Measurements from ENCODE around the gene DBP.

The DBP gene

DNA sequence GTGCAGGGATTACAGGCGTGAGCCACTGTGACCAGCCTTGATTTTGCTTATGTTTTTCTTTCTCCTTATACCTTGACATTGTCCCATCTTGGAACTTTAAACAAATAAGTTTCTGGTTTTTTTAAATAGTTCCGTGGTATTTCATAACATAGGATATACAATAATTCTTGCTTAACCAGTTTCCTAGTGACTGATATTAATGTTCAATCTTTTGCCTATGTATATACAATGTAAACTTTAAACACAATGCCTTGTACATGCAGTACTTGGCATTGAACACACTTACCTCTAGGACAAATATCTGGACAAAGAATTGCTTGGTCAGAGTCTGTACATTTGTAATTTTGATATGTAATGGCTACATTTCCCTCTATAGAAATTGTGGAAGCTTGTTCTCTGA, 55.0 kb downstream of the DBP start:
- Histone ChIP-seq H3K4me2 (ENCODE audit: low read depth, low read length, poor library complexity, severe bottlenecking) (no peak overlapping the region), H3K27me3 (ENCODE audit: insufficient read depth, low read length, poor library complexity, severe bottlenecking) (no peaks in the 10 kb centered on the region), H4K20me1 (ENCODE audit: insufficient read depth, low read length, poor library complexity, severe bottlenecking) (no peaks in the 10 kb centered on the region), H3K36me3 (ENCODE audit: insufficient read depth, low read length) (no peaks in the 10 kb centered on the region), H3K9me2 (replicated peaks; ENCODE audit: low read depth, low read length) (no peaks in the 10 kb centered on the region), H3K9ac (ENCODE audit: low read depth, low read length, poor library complexity, severe bottlenecking) (no peak overlapping the region), H3K4me1 (ENCODE audit: insufficient read depth, low read length, poor library complexity, severe bottlenecking) (peaks cover 3% of the 10 kb centered on the region), H3F3A (ENCODE audit: low read depth) (no peaks in the 10 kb centered on the region), H3K79me2 (ENCODE audit: insufficient read depth, low read length) (no peaks in the 10 kb centered on the region), H2AFZ (ENCODE audit: low read length) (no peak overlapping the region), H3K4me3 (ENCODE audit: low read length, poor library complexity, severe bottlenecking) (no peak overlapping the region), H3K9me3 (ENCODE audit: insufficient read depth, low read depth, low read length) (no peaks in the 10 kb centered on the region)
- TF ChIP-seq CTCF (conservative IDR thresholded peaks at IDR 0.05; ENCODE audit: low read length) (no peak), EZH2phosphoT487 (IDR thresholded peaks at IDR 0.05; ENCODE audit: borderline replicate concordance) (no peak)

Data from Loucy (cell line).